HCEC 1CT (cell line): ENCODE results near the gene JAG2.

Source experiments
- DNase-seq: peaks from one replicate; pipeline ENCODE4 v3.0.0-alpha.2; 2017

Gene JAG2

DNA sequence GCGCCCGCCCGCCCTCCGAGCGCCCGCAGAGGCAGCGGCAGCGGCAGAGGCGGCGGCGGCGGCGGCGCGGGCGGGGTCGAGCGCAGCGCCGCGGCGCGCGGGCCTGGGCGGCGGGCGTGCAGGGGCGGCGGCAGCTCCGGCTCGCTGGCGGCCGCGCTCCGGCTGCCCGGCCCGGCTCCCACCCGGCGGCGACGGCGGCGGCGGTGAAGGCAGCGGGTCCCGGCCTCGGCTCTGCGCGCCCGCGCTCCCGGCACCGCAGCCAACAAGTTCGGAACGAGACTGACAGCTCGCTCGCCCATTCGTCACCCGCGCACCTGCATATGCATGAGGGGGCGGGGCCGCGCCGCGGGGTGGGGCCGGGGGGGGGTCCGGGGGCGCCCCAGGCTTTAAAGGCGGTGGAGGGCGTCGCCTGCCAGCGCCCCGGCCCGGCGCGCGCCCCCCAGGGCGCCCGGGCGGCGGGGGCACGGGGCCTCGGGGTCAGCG, at the start of gene JAG2:
Gene JAG2, minus strand, starts transcription at position 281 of the 483 bp plus-strand sequence. CDS start 356 bp downstream, outside the sequence.
- DNase-seq, result no peak

DNA sequence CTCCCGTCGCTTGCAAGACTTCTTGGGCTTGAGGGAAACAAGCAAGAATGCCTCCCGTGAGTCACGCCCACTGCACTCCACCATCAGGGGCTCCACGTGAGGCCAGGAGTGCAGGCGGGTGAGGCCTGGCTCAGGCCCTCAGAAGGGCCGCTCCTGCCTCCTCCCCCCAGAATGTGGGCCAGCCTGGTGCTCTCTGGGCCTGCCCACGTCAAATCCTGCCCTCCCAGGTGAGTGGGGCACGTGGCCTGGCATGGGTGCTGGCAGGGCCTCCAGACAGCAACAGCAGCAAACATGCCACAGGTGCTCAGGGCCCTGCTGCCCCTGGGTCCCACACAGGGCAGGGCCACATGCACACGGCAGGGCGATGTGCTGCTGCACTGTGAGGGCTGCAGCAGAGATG, 49.2 kb upstream of the JAG2 start:
- DNase-seq, result no peak

DNA sequence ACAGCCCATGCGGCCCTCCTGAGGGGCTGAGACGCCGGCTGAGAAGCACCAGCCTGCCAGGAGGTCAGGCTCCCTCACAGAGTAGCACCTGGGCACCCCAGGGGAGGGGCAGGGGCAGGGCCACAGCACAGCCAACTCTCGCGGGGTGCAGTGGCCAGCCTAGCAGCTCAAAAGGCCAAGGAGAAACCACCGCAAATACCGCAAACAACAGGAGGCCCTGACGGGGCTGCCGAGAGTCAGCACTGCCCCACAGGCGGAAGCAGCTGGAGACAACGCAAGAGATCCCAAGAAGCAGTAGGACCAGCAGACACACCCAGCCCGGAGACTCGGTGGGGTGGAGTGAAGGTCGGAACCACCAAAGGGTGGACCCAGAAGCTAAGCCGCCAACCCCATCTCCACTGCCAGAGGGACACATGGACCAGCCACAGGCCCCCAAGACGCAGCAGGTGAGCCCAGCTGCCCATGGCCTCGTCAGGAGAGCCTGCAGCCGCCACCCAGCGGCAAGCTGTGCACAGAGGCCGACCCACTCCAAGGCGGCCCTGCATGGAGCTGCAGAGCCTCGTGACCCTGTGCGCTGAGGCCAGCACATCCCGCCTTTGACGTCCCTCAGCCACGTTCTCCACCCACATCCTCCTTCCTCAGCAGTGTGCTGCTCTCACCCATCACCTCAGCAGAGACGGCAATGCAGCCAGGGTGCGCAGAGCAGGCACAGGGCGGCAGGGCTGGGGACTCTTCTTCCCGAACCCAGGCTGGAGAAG, 48.1 kb upstream of the JAG2 start:
- DNase-seq, result no peak

DNA sequence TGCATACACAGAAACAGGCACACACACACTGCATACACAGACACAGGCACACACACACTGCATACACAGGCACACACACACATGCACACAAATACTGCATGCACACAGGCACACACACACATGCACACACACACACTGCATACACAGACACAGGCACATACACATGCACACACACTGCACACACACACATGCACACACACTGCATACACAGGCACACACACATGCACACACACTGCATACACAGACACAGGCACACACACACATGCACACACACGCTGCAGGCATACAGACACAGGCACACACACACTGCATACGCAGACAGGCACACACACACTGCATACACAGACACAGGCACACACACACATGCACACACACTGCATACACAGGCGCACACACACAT, 47.0 kb upstream of the JAG2 start:
- DNase-seq, result no peak

DNA sequence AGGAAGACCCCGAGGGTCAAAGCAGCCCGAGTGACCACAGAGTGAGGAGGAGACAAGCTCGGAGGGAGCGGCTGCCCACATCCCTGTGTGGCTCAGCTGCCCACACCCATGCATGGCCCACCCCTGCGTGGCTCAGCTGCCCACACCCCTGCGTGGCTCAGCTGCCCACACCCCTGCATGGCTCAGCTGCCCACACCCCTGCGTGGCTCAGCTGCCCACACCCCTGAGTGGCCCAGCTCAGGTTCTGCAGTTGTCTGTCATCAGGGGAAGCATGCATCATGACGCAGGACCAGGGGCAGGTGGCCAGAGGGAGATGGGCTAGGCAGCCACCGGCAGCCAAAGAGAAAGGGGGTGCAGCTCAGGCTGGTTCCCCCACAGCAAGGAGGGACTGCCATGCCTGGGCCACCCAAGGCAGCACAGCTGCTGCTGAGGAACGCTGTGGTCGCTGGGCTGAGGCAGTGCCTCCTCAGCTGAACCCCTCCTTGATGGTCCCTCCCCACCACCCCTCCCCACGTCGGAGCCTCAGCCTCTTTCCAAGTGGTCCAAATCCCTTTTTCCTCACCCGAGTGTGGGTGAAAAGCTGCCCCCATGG, 45.8 kb upstream of the JAG2 start:
- no peak for DNase-seq

DNA sequence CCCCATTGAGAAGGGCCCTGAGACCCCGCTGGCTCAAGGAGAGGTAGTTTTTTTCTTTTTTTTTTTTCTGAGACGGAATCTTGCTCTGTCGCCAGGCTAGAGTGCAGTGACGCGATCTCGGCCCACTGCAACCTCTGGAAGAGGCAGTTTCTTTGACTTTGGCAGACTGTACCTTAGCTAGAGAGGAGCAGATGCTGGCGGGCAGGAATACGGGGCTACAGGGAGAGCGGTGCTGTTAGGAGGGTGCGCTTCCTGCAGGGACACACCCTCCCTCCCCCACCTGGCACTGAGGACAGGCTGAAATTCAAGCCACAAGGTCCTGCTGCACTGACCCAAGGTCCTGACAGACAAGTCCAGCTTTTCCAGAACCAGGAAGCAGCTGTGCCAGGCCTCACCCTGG, 44.8 kb upstream of the JAG2 start:
- no peak for DNase-seq

DNA sequence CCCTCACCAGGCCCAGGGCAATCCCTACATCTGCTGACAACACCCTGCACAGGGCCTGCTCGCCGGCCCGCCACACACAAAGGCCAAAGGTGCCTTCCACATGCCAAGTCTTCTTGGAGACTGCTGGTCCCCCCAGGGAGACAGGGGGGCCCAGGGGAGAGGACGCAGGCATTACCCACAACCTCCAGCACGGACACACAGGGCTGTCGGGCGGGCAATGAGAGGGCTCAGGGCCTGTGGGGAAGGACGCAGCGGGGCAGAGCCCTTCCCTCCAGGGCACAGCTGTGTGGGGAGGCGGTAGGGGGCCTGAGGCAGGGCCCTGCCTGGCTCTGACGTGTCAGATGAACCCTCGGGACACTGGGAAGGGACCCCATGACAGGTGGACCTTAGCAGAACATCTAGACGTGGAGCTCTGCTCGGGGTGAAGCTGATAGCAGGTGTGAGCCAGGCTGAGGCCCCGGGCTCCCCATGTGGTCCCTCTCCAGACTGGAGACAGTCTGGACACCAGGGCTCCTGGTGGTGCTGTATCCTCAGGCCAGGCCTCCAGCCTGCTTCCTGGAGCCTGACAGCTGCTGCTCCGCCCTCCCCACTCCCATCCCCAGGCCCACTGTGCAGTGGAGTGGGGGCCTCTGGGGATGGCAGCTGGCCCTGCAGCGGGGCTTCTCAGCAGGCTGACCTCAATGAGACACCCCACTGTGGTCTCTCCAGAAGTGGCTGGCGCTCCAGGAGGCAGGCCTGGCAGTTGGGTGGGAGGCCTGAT, 44.1 kb upstream of the JAG2 start:
- DNase-seq, result no peak

DNA sequence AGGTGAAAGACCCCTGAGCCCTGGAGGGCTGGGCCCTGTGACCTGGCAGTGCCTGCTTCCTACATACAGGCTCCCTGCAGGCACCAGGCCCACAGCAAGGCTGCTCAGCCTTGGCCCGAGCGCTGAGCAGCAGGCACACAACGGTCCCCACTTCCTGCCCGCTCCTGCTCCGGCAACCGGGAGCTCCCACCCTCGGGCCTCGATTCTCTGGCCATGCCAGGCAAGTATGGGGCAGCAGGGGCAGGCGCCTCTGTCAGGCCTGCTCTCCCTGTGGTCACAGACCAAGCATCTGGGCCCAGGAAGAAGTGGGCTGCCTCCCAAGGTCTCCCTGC, 43.1 kb upstream of the JAG2 start:
- no peak for DNase-seq

DNA sequence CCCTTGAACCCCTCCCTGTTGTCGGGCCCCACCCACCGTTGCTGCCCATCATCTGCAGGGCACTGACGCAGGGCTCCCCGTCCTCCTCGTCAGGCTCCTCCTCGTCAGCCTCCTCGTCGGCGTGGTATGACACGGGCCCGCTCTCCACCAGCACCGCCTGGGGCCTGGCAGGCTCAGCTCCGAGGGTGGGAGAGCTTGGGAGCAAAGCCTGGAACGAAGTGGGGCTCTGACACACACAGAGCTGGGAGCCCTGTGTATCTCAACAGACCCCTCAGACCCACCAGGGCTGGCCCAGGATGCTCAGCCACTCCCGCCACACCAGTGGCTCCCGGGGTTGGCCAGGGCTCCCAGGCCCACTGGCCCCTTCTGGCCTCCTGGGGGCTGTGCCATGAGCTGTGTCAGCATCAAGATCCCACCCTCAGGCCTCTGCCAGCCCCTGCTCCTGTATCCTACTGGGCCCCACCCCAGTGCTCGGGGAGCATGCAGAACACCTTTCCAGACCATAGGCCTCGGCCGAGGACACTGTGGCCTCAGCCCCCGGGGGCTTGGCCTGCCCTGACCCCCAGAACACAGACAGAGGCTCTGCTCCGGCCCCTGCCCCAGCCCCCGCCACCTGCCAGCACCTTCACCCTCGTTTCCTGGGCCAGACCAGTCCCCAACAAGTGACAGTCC, 42.6 kb upstream of the JAG2 start:
- DNase-seq, result no peak

DNA sequence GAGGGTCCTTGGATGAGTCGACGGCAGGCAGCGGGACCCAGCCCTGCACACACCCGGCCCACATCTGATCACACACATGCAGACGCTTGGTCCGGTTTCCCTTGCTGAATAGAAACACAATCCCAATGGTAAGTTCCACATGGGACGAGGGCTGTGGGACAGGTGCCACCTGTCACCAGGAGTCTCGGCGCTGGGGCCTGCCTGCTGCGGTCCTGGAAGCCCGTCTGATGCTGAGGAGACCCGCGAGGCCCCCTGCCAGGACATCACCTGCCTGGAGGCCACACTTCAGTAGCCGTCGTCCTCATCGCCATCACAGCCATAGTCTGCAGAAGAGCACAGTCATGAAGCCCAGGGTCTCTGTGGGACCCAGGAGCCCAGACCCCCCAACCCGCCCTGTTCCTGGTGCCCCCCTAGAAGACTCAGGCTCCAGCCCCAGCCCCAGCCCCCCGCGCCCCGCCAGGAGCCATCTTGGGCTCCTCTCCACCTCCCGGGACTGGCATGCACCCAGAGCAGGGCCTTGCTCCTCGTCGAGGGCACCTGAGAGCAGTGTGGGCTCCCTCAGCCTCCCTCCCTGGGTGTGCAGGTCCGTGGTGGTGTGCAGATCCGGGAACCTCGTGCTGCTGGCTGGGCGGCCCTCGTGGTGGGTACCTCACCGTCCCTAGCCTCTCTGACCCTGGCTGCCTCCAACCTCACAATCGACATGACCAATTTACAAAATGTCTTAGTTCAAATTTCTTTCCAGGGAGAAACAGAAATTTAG, 41.9 kb upstream of the JAG2 start:
- DNase-seq, result no peak

DNA sequence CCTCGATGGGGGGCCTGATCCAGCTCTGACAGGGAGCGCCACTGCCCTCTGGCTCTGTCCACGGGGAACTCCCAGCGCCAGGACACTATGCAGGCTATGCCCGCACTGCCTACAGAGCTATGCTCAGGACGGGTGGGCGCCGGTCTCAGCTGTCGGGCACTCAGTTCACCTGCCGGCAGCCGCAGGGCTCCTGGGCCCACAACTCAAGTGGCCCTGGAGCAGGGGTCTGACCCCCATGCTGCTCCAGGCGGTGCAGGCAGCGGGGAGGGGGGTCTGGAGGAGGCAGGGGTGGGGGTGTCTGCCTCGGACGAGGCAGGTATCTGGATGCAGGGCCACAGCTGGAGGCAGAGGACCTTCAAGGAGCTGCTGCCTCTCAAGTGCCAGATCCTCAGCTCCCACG, 41.1 kb upstream of the JAG2 start:
- DNase-seq, result no peak

DNA sequence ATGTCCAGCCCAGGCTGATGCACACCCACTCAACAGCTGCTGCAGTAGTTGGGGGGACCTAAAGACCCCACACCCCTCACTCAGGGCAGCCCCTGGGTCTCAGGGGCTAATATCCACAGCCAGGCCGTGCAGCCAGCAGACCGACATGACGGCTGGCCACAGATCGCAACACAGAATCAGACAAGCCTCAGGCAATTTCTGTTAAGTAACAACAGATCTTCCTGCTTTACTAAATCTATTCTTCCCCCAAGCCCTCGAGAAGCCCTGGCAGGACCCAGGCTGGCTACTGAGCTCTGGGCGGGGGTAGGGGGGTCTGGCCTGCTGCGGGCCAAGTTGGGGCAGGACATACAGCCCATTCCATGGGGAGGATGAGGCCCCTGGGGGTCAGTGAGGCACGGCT, 40.5 kb upstream of the JAG2 start:
- DNase-seq, result no peak

DNA sequence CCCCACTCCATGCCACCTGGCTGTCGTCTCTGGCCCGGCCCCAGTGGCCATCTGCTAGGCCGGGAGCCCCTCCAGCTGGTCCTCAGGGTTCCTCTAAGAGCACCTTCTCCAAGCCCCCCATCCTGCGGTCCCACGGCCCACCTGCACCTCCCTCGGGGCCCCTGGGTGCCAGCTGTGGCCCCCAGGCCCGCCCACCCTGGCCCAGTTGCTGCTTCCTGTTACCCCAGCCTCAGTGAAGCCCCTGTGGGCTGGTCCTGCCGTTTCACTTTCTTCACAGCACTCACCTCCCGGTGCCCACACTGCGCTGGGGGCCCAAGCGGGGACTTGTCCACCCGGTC, 40.1 kb upstream of the JAG2 start:
- no peak for DNase-seq

DNA sequence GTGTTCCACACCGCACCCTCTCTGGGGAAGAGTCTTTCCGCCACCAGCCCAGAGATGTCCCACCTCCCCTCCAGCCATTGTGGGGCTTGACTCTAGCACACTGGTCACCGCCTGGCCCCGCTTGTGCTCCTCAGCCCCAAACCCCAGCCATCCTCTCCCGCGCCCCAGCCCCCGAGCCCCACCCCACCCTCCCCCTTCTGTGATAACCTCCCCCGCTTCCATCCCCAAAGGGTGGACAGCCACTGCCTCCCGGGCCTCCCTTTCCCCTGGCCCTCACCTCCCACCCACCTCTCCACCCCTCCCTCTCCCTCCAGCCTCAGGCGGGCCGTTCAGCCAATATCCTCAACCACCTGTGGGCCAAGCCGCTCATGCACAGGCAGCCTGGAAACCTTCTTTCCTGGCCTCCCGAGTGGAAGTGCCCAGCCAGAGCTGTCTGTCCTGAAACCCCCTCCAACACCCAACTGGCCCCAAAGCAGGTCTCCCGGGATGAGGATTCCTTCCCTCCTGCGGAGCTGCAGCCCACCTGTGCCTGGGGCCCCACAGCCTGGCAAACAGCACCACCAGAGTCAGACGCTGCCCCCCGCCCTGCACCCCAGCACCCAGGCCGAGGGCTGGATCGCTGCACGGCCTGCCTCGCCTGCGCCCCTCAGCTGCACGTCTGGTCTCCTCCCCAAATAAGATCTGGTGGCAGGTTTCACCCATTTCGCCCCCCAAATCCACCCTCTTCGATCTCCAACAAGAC, 39.6 kb upstream of the JAG2 start:
- no peak for DNase-seq

DNA sequence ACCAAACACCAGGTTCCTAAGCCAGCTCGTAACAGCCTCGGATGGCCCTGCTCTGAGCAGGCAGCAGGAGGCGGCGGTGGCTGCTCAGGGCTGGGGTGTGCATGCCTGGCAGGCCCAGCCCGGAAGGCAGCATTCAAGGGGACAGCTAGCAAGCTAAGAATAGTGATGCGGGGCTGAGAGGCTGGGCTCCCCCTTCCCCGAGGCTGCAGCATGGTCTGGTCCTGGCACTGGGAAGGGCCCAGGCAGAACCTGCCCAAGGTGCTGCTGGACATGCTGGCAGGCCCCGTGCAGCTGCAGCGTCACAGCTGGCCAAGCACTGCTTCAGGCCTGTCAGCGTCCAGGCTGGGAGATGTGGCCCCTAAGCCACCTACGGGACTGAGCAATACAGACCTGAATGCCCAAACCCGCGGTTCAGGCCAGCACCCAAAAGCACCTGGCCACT, 38.9 kb upstream of the JAG2 start:
- DNase-seq, result no peak

DNA sequence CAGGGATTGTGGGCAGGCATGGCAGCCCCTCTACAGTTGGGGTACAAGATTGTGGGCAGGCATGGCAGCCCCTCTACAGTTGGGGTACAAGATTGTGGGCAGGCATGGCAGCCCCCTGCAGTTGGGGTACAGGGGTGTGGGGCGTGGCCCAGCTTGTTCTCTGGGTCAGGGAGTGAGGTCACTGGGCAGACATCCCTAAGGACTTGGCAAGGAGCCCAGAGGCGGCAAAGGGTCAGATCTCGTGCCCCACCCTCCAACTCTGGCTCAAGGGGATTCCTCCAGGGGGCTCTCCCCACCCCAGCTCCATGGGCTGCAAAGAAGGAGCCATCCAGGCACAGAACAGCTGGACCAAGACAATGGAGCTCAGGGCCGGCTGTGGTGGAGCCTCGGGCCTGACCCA, 38.3 kb upstream of the JAG2 start:
- DNase-seq, result no peak

DNA sequence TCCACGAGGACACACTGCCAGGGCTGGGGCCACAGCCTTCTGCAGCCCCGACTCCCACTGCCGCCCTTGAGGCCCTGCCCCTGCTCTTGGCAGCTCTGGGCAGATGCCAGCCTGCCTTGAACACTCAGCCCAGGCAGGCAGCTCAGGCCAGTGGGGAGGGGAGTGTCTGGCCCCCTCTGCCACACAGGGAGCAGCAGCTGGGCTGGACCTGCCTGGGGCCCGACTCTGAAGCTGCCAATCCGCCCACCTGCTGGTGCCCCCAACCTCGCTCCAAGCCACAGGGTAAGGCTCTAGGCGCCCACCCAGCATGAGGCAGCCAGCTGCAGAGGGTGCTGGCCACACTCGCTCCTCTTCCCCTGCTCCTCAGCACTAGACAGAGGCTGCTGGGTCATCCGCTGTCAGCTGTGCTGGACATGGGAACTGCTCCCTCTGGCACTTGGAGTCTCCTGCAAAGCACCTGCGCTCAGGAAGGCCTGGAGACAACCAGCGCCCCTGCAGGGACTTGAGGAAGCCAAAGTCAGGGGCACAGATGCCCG, 37.2 kb upstream of the JAG2 start:
- DNase-seq, result no peak

DNA sequence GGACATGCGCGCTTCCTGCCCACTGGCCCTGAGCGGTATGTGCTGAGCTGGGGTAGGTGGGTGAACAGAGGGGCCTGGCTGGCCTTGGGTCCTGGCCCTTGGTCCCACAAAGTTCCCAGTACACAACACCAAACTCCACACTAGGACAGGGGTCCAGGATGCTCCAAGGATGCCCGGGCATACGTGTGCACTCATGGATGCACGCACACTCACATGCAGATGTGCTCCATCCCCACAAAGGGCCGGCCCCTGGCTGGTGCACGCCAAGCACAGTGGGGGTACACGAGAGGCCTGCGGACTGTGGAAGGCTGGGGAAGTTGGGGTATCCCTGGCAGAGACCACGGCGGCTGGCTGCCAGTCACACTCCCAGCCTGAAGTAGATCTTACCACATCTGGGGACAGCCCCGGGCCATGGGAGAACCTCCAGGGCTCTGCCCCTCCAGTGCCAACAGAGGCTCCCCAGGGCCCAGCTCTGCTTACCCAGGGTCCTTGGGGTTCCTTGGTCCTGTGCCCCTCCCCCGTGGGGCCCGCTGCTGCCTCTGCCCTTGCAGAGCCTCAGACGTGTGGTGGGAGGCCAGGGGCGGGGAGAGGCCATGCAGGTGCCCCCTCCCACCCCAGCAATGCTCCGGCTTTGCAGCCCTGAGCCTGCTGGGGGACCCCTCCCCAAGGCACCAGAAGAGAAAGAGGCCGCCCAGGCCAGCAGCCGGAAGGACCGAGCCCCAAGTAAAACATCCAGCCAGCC, 36.5 kb upstream of the JAG2 start:
- DNase-seq, result no peak

DNA sequence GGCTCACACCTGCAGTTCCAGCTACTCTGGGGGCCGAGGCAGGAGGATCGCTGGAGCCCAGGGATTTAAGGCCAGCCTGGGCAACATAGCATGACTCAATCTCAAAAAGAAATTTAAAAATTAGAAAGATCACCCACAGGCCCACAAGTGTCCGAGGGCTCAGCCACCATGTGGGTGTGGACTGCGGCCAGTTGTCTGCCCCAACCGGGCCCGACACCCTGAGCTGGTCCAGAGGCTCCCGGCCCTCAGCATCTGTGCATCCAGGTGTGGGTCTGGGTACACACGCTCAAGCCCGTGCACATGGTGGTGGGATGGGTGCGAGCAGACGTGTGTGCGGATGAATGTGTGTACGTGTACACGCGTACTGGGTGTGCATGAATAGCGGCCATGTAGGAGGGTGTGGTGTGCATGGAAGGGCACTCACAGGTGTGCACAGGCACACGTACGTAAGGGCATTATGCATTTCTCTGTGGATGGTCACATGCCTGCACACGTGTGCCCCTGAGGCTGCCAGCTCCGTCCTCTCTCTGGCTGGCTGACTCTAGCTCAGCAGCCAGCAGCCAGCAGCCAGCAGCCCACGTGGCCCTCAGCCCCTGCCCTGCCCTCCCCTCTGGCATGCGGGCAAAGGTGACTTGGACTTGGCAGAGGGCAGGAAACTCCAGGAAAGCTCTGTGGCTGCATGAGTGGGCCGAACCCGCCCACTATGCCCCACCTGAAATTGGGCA, 35.8 kb upstream of the JAG2 start:
- DNase-seq, result no peak

DNA sequence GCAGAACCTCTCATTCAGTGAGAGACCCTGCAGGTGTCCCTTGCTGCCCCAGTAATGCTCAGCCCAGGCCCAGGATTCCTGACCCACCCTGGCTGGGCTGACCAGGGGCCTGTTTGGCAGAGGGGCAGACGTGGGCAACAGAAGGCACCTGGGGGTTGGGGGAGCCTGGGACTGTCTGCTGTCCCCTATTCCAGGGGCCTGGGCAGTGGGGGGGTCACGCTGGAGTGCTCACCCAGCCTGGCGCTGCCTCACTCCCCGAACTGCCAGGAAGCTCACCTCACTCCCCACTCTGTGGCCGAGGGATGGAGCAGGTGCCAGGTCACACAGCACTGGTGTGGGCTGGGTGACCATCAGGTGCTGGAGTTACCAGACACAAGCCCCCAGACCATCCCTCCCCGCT, 35.1 kb upstream of the JAG2 start:
- no peak for DNase-seq
